NOMO-1 treated with DMSO at 0.1 percent for 48 hours (cell line): ENCODE measurements around the gene REV1.
"Not testable (repeated sequence)": the region's sequence is repeated elsewhere in the genome, so short reads cannot be mapped to it uniquely, and the experiment has no call there.

Experiments
- DNase-seq: peaks from one replicate; lab custom pipeline; 2025; ENCODE audit not compliant: unreplicated experiment; lab: John Stamatoyannopoulos, UW

The REV1 gene

GRCh38 chr2:99365661-99366060 is 124.2 kb downstream of the REV1 start:
- DNase-seq = no peak

DNA sequence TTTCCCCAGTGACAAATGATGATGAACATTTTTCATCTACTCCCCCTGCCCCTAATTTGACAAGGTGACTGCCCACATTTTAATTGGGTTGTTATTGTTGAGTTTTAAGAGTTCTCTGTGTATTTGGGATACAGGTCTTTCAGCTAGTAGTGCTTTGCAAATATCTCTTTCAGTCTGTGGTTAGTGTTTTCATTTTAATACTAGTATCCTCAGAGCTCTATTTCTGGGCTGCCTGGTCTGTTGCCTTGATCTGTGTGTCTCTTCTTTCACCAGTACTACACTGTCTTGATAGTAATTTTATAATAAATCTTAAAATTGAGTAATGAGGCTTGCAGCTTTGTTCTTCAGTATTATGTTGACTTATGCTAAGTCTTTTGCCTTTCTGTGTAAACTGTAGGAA is 133.0 kb downstream of the REV1 start:
- DNase-seq = no peak

- DNase-seq = not testable (repeated sequence)
Measured at GRCh38 chr2:99354825-99355224, 135.0 kb downstream of the REV1 start.

GRCh38 chr2:99354070-99354469 is 135.7 kb downstream of the REV1 start:
- no peak for DNase-seq
